Measurements from ENCODE around the gene TNFSF9.
"Not testable (repeated sequence)": the region's sequence is repeated elsewhere in the genome, so short reads cannot be mapped to it uniquely, and the experiment has no call there.

The TNFSF9 gene

GRCh38 chr19:6498294-6499036, 32.4 kb upstream of the TNFSF9 start:
- H3K9ac ChIP-seq (ENCODE audit: low read length) = no peak overlapping the region
- no peak overlapping the region for H3K4me3 ChIP-seq (ENCODE audit: low read length)
- no peaks in the 10 kb centered on the region for H3K9me3 ChIP-seq (ENCODE audit: control insufficient read depth, low read length)
- H3K36me3 ChIP-seq (ENCODE audit: control insufficient read depth, insufficient read depth, low read length) = no peaks in the 10 kb centered on the region
- peaks cover 42% of the 10 kb centered on the region for H3K27me3 ChIP-seq (ENCODE audit: control insufficient read depth, insufficient read depth, low read length)
- H3K4me1 ChIP-seq (ENCODE audit: control insufficient read depth, insufficient read depth, low read length) = no peaks in the 10 kb centered on the region

- H3K27me3 ChIP-seq (ENCODE audit: control insufficient read depth, insufficient read depth, low read length) = peaks cover 44% of the 10 kb centered on the region
These were observed 31.6 kb upstream of the TNFSF9 start for GRCh38 chr19:6499052-6499790.

DNA sequence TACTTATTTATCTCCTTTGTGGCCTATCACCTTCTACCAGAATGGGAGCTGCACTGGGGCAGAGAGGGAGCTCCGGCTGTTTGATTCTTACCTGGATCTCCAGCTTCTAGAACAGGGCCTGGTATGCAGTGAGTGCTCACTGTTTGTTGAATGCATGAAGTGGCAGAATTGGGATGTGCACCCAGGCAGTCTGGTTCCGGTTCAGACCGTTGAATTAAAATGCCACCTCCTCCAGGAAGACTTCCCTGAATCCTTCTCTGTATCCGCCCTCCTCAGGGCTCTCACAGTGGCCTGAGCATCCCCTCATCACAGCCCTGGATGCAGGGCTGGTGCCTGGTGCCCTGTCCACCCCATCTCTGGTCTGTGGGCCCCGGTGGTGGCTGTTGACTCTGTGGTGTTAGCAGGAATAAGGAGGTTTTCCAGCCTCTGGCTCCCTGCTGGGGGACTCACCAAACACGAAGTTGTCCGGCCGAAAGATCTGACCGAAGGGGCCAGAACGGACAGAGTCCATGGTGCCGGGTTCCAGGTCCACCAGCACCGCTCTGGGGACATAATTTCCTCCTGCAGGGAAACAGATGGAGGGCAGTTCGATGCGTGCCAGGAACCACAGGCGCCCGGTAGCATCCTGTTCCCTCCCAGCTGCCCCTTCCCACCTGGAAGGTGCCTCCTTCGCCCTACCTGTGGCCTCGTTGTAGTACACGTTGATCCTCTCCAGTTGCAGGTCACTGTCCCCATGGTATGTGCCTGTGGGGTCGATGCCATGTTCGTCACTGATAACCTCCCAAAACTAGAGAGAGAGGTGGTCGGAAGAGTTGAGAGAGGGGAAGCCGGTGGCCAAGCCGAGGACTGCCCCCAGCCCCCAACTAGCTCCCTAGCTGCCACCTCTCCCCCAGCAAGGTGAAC, 29.7 kb upstream of the TNFSF9 start:
- Histone ChIP-seq H3K9ac (ENCODE audit: low read length) (no peak overlapping the region), H3K36me3 (ENCODE audit: control insufficient read depth, insufficient read depth, low read length) (no peaks in the 10 kb centered on the region), H3K4me1 (ENCODE audit: control insufficient read depth, insufficient read depth, low read length) (no peaks in the 10 kb centered on the region), H3K27me3 (ENCODE audit: control insufficient read depth, insufficient read depth, low read length) (peaks cover 44% of the 10 kb centered on the region), H3K9me3 (ENCODE audit: control insufficient read depth, low read length) (no peaks in the 10 kb centered on the region), H3K4me3 (ENCODE audit: low read length) (no peak overlapping the region)

More at GRCh38 chr19:6499052-6499790, 31.6 kb upstream of the TNFSF9 start:
- H3K9me3 ChIP-seq (ENCODE audit: control insufficient read depth, low read length) = no peaks in the 10 kb centered on the region
- H3K4me1 ChIP-seq (ENCODE audit: control insufficient read depth, insufficient read depth, low read length) = no peaks in the 10 kb centered on the region
- H3K36me3 ChIP-seq (ENCODE audit: control insufficient read depth, insufficient read depth, low read length) = no peaks in the 10 kb centered on the region
- no peak overlapping the region for H3K4me3 ChIP-seq (ENCODE audit: low read length)
- no peak overlapping the region for H3K9ac ChIP-seq (ENCODE audit: low read length)

- no peaks in the 10 kb centered on the region for H3K4me1 ChIP-seq (ENCODE audit: control insufficient read depth, insufficient read depth, low read length)
- no peaks in the 10 kb centered on the region for H3K36me3 ChIP-seq (ENCODE audit: control insufficient read depth, insufficient read depth, low read length)
- peaks cover 44% of the 10 kb centered on the region for H3K27me3 ChIP-seq (ENCODE audit: control insufficient read depth, insufficient read depth, low read length)
- no peaks in the 10 kb centered on the region for H3K9me3 ChIP-seq (ENCODE audit: control insufficient read depth, low read length)
- no peak within 1 kb of the TSS for H3K9ac ChIP-seq (ENCODE audit: low read length)
- no peak within 1 kb of the TSS for H3K4me3 ChIP-seq (ENCODE audit: low read length)
These were observed 28.8 kb upstream of the TNFSF9 start, which contains the start of gene TUBB4A for GRCh38 chr19:6501740-6502648. TSS of gene TUBB4A (minus strand) at chr19:6502309. CDS start at chr19:6502212, 97 bp downstream.

DNA sequence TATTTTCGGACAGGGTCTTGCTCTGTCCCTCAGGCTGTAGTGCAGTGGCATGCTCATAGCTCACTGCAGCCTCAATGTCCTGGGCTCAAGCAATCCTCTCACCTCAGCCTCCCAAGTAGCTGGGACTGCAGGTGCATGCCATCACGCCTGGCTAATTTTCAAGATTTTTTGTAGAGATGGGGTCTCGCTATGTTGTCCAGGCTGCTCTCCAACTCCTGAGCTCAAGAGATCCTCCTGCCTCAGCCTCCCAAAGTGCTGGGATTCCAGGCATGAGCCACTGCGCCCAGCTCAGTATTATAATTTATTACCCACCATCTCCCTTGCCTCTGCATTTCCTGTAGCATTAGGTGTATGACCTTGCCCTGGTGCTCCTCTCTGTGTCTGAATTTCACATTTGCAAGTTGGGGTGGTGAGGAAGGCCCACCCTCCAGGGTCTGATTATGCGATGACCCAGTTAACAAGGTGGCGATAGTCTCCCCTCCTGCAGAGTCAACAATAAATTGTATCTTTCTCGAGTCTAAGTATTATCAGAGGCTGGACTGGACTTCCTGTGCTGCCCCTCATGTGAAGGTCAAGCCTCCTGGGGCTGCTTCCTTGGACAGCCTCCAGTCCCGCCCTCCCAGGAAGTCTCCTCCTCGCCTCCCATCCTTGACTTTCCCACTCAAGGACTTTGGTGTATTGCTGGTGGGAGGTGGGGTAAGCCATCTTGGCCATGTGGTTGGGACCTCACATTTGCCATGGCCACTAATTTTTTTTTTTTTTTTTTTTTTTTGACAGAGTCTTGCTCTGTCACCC, 27.2 kb upstream of the TNFSF9 start:
- no peaks in the 10 kb centered on the region for H3K4me1 ChIP-seq (ENCODE audit: control insufficient read depth, insufficient read depth, low read length)

DNA sequence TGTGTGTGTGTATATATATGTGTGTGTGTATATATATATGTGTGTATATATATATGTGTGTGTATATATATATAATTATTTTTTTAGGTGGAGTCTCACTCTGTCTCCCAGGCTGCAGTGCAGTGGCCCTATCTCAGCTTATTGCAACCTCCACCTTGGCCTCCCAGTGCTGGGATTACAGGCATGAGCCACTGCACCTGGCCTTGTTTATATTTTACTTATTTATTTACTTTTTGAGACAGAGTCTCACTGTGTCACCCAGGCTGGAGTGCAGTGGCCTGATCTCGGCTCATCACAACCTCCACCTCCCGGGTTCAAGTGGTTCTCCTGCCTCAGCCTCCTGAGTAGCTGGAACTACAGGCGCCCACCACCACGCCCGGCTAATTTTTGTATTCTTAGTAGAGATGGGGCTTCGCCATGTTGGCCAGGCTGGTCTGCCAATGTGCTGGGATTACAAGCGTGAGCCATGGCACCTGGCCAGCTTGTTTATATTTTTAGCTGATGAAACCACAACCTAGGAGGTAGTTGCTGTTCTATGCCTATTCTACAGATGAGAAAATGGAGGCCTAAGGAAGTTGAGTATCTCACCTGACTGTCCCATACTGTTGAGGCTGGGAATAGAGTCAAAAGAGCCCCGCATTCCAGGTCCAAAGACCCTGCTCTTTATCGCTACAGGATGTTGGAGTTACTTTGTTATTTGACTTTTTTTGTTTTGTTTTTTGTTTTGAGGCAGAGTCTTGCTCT, 22.6 kb upstream of the TNFSF9 start:
- not testable (repeated sequence) for H3K27me3 ChIP-seq (ENCODE audit: control insufficient read depth, insufficient read depth, low read length); H3K4me3 ChIP-seq (ENCODE audit: low read length); H3K4me1 ChIP-seq (ENCODE audit: control insufficient read depth, insufficient read depth, low read length); H3K36me3 ChIP-seq (ENCODE audit: control insufficient read depth, insufficient read depth, low read length); H3K9ac ChIP-seq (ENCODE audit: low read length); H3K9me3 ChIP-seq (ENCODE audit: control insufficient read depth, low read length)

More for the DNA sequence above, 27.2 kb upstream of the TNFSF9 start:
- H3K27me3 ChIP-seq (ENCODE audit: control insufficient read depth, insufficient read depth, low read length) = peaks cover 40% of the 10 kb centered on the region
- no peak overlapping the region for H3K4me3 ChIP-seq (ENCODE audit: low read length)
- no peaks in the 10 kb centered on the region for H3K36me3 ChIP-seq (ENCODE audit: control insufficient read depth, insufficient read depth, low read length)
- H3K9me3 ChIP-seq (ENCODE audit: control insufficient read depth, low read length) = no peaks in the 10 kb centered on the region
- no peak overlapping the region for H3K9ac ChIP-seq (ENCODE audit: low read length)

DNA sequence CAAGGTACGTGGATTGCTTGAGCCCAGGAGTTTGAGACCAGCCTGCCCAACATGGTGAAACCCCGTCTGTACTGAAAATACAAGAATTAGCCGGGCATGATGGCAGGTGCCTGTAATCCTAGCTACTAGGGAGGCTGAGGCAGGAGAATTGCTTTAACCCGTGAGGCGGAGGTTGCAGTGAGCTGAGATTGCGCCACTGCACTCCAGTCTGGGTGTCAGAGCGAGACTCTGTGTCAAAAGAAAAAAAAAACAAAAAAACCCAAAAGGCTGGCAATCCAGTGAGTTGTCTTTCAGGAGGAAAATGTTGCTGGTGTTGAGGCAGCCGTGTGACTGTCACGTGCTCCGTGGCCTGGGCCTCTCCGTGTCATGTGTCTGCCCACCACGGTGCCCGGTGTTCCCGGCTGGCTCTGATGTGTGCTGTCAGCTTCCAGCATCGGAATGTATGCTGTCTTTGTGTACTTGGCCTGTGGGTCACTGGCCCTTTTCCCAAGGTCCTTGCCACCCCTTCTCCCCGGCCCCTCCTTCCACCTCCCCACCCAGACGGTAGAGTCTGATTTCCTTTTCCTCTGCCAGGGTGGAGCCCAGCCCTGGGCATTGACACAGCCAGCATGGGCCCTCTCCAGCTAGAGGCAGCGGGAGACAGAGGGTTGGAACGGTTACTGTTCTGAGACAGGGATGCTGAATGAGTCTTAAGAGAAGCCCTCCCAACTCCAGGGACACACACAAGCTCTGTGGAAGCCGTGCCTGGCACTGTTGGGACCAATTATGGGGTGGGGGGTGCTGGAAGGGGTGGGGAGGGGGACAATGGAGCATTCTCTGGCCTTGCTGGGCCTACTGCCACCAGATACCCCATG, 21.5 kb upstream of the TNFSF9 start:
- no peak overlapping the region for H3K9ac ChIP-seq (ENCODE audit: low read length)
- peaks cover 5% of the 10 kb centered on the region for H3K4me1 ChIP-seq (ENCODE audit: control insufficient read depth, insufficient read depth, low read length)
- no peaks in the 10 kb centered on the region for H3K27me3 ChIP-seq (ENCODE audit: control insufficient read depth, insufficient read depth, low read length)
- no peaks in the 10 kb centered on the region for H3K9me3 ChIP-seq (ENCODE audit: control insufficient read depth, low read length)
- no peaks in the 10 kb centered on the region for H3K36me3 ChIP-seq (ENCODE audit: control insufficient read depth, insufficient read depth, low read length)
- H3K4me3 ChIP-seq (ENCODE audit: low read length) = no peak overlapping the region

GRCh38 chr19:6510618-6511017, 20.2 kb upstream of the TNFSF9 start:
- H3K27me3 ChIP-seq (ENCODE audit: control insufficient read depth, insufficient read depth, low read length) = no peaks in the 10 kb centered on the region
- H3K4me3 ChIP-seq (ENCODE audit: low read length) = no peak overlapping the region
- peaks cover 5% of the 10 kb centered on the region for H3K4me1 ChIP-seq (ENCODE audit: control insufficient read depth, insufficient read depth, low read length)
- no peaks in the 10 kb centered on the region for H3K36me3 ChIP-seq (ENCODE audit: control insufficient read depth, insufficient read depth, low read length)
- H3K9ac ChIP-seq (ENCODE audit: low read length) = no peak overlapping the region
- H3K9me3 ChIP-seq (ENCODE audit: control insufficient read depth, low read length) = no peaks in the 10 kb centered on the region

GRCh38 chr19:6514089-6514488, 16.7 kb upstream of the TNFSF9 start:
- H3K9me3 ChIP-seq (ENCODE audit: control insufficient read depth, low read length) = no peaks in the 10 kb centered on the region
- peaks cover 10% of the 10 kb centered on the region for H3K4me1 ChIP-seq (ENCODE audit: control insufficient read depth, insufficient read depth, low read length)
- H3K36me3 ChIP-seq (ENCODE audit: control insufficient read depth, insufficient read depth, low read length) = no peaks in the 10 kb centered on the region
- H3K4me3 ChIP-seq (ENCODE audit: low read length) = no peak overlapping the region
- no peaks in the 10 kb centered on the region for H3K27me3 ChIP-seq (ENCODE audit: control insufficient read depth, insufficient read depth, low read length)
- H3K9ac ChIP-seq (ENCODE audit: low read length) = no peak overlapping the region
